Stimulated activated CD4-positive, alpha-beta T cell treated with anti-CD3 and anti-CD28 coated beads, Interleukin-1b, Interleukin-23, amount 100 ng/mL, for 1 hour (primary cell): ENCODE data around the gene MT1G.
"Not testable (repeated sequence)": the region's sequence is repeated elsewhere in the genome, so short reads cannot be mapped to it uniquely, and the experiment has no call there.

ENCODE experiments used
- DNase-seq, 2 donors: peaks; one replicate each; pipeline ENCODE4 v3.0.0-alpha.2; 2020; ENCODE audit warnings: low read depth in 2 of 2

MT1G gene

GRCh38 chr16:56637814-56638750 is 29.8 kb downstream of the MT1G start, which contains the start of gene MT1A:
MT1A (plus strand) TSS chr16:56638666; CDS start chr16:56638739, 73 bp downstream.
- DNase-seq: no peak

GRCh38 chr16:56636616-56637413 is 31.1 kb downstream of the MT1G start:
- DNase-seq: no peak

- no peak for DNase-seq
These were observed 32.4 kb downstream of the MT1G start for GRCh38 chr16:56635441-56635967.

GRCh38 chr16:56634715-56635440 is 33.0 kb downstream of the MT1G start:
- no peak for DNase-seq

GRCh38 chr16:56633535-56633934 is 34.3 kb downstream of the MT1G start:
- no peak for DNase-seq

GRCh38 chr16:56632848-56633365 is 35.0 kb downstream of the MT1G start:
- DNase-seq: no peak

GRCh38 chr16:56632156-56632847 is 35.6 kb downstream of the MT1G start, which contains the start of gene MT1M:
MT1M (plus strand) TSS chr16:56632659; CDS start chr16:56632732, 73 bp downstream.
- no peak for DNase-seq

- DNase-seq: no peak
These were observed 36.1 kb downstream of the MT1G start for GRCh38 chr16:56631832-56632155.

GRCh38 chr16:56631197-56631596 is 36.7 kb downstream of the MT1G start:
- no peak for DNase-seq

- no peak for DNase-seq
These were observed 37.7 kb downstream of the MT1G start for GRCh38 chr16:56630134-56630533.

GRCh38 chr16:56629531-56629930 is 38.3 kb downstream of the MT1G start:
- no peak for DNase-seq

GRCh38 chr16:56628486-56629350 is 39.1 kb downstream of the MT1G start:
- DNase-seq: no peak

GRCh38 chr16:56626685-56627084 is 41.2 kb downstream of the MT1G start:
- DNase-seq: no peak

- no peak for DNase-seq
These were observed 41.8 kb downstream of the MT1G start for GRCh38 chr16:56625943-56626654.

GRCh38 chr16:56625140-56625942 is 42.5 kb downstream of the MT1G start, which contains the start of gene MT1E:
MT1E (plus strand) TSS chr16:56625781; CDS start chr16:56625852, 71 bp downstream.
- peak in 1 of 2 donors; percentile 38 for DNase-seq

GRCh38 chr16:56623637-56624036 is 44.2 kb downstream of the MT1G start:
- no peak for DNase-seq

GRCh38 chr16:56623184-56623583 is 44.7 kb downstream of the MT1G start:
- DNase-seq: not testable (repeated sequence)
